ENCODE measurements around the gene AHCTF1. TPM values are rescaled to one million over a fixed set of nuclear protein-coding genes. Genes with fewer than 3 reads are reported as not detected.

AHCTF1 gene
- total RNA-seq, 1 donor from 2014 or later: 25.2 TPM

Other genes with a start within 250 kb of the AHCTF1 start
- gene SCCPDH, start 207.5 kb downstream of the AHCTF1 start, total RNA-seq (ENCODE audit: unreplicated experiment): 34.6 TPM
- 7.9 TPM for gene ZNF695, start 76.1 kb upstream of the AHCTF1 start, total RNA-seq (ENCODE audit: unreplicated experiment)
- gene ZNF670, start 146.9 kb upstream of the AHCTF1 start, total RNA-seq (ENCODE audit: unreplicated experiment): 10.7 TPM
- 28.5 TPM for gene ZNF669, start 172.4 kb upstream of the AHCTF1 start, total RNA-seq (ENCODE audit: unreplicated experiment)
- gene ZNF124, start 240.1 kb upstream of the AHCTF1 start, total RNA-seq (ENCODE audit: unreplicated experiment): 137 TPM